HL-60/S4 treated with phorbol 12-myristate 13-acetate at 8.2 ng/mL for 4 days and 3 days (cell line): Measurements from ENCODE around the gene TMEM184C.

Experiments
- in situ Hi-C: fragments of 300-500 bp; cut with MboI; formaldehyde crosslinking; loops from 2 replicates; pipeline ENCODE4 v1.15.0; 2022; ENCODE audit warnings: low sequenced_read_pairs

TMEM184C gene

GRCh38 chr4:147617173-147617840, at the start of gene TMEM184C:
Gene TMEM184C (plus strand): TSS chr4:147617397. CDS start chr4:147617957, 560 bp downstream.
- in situ Hi-C loops, result no loop called here

- in situ Hi-C loops, result no loop called here
Observed at GRCh38 chr4:147570616-147571015, 46.6 kb upstream of the TMEM184C start.

- in situ Hi-C loops, result no loop called here
Observed at GRCh38 chr4:147571036-147571770, 46.0 kb upstream of the TMEM184C start.

- in situ Hi-C loops, result no loop called here
Observed at GRCh38 chr4:147576084-147576483, 41.1 kb upstream of the TMEM184C start.

- in situ Hi-C loops, result no loop called here
Observed at GRCh38 chr4:147578051-147578476, 39.1 kb upstream of the TMEM184C start.

- in situ Hi-C loops, result no loop called here
Observed at GRCh38 chr4:147578593-147578992, 38.6 kb upstream of the TMEM184C start.

- in situ Hi-C loops, result no loop called here
Observed at GRCh38 chr4:147580396-147580795, 36.8 kb upstream of the TMEM184C start.

GRCh38 chr4:147581606-147582350, 35.4 kb upstream of the TMEM184C start:
- in situ Hi-C loops, result no loop called here

GRCh38 chr4:147582386-147583060, 34.7 kb upstream of the TMEM184C start:
- in situ Hi-C loops, result no loop called here

- in situ Hi-C loops, result no loop called here
Observed at GRCh38 chr4:147583876-147584275, 33.3 kb upstream of the TMEM184C start.

- in situ Hi-C loops, result no loop called here
Observed at GRCh38 chr4:147586032-147586431, 31.2 kb upstream of the TMEM184C start.

GRCh38 chr4:147586637-147587036, 30.6 kb upstream of the TMEM184C start:
- in situ Hi-C loops, result no loop called here

- in situ Hi-C loops, result no loop called here
Observed at GRCh38 chr4:147587041-147587440, 30.2 kb upstream of the TMEM184C start.

GRCh38 chr4:147589586-147589985, 27.6 kb upstream of the TMEM184C start:
- in situ Hi-C loops, result no loop called here

- in situ Hi-C loops, result no loop called here
Observed at GRCh38 chr4:147590249-147590920, 26.8 kb upstream of the TMEM184C start.

- in situ Hi-C loops, result no loop called here
Observed at GRCh38 chr4:147591106-147591505, 26.1 kb upstream of the TMEM184C start.

GRCh38 chr4:147594107-147594506, 23.1 kb upstream of the TMEM184C start:
- in situ Hi-C loops, result no loop called here

- in situ Hi-C loops, result no loop called here
Observed at GRCh38 chr4:147594578-147594977, 22.6 kb upstream of the TMEM184C start.

- in situ Hi-C loops, result no loop called here
Observed at GRCh38 chr4:147596377-147596776, 20.8 kb upstream of the TMEM184C start.

GRCh38 chr4:147596981-147597380, 20.2 kb upstream of the TMEM184C start:
- in situ Hi-C loops, result no loop called here

GRCh38 chr4:147597561-147597960, 19.6 kb upstream of the TMEM184C start:
- in situ Hi-C loops, result no loop called here
